WTC11 (cell line): Measurements from ENCODE around the gene VAMP2. TPM values are rescaled to one million over a fixed set of nuclear protein-coding genes. Genes with fewer than 3 reads are reported as not detected.

Experiments used
- ATAC-seq: fragments of 200-7000 bp; cut with Tn5 transposase; 2 replicates; pipeline ENCODE4 v1.10.0; 2021; ENCODE audit warnings: mild to moderate bottlenecking, moderate library complexity
- CTCF ChIA-PET: fragments of 300-600 bp; sonication (Branson Sonifier 250); formaldehyde crosslinking; loops from one replicate; lab custom pipeline; 2021; ENCODE audit warnings: antibody characterized with exemption; lab: Charles Lee
- POLR2A ChIA-PET: fragments of 350-600 bp; sonication (Branson Sonifier 250); formaldehyde crosslinking; loops from one replicate; lab custom pipeline; 2021; ENCODE audit warnings: antibody characterized with exemption; lab: Charles Lee
- DNase-seq: peaks from one replicate; pipeline ENCODE4 v3.0.0; 2021; ENCODE audit warnings: low spot score
- H3K27ac Mint-ChIP-seq: 2 replicates; pipeline ENCODE4 v1.8.0; 2021; ENCODE audit warnings: mixed read lengths
- H3K27me3 Mint-ChIP-seq: 2 replicates; pipeline ENCODE4 v1.8.0; 2021; ENCODE audit warnings: low read depth, mild to moderate bottlenecking, moderate library complexity, mixed read lengths
- H3K36me3 Mint-ChIP-seq: 2 replicates; pipeline ENCODE4 v1.8.0; 2021; ENCODE audit warnings: mixed read lengths
- H3K4me1 Mint-ChIP-seq: 2 replicates; pipeline ENCODE4 v1.8.0; 2022; ENCODE audit warnings: mixed read lengths
- H3K4me3 Mint-ChIP-seq: 2 replicates; pipeline ENCODE4 v1.8.0; 2021; ENCODE audit warnings: mild to moderate bottlenecking, moderate library complexity, mixed read lengths
- H3K9me3 Mint-ChIP-seq: 2 replicates; pipeline ENCODE4 v1.8.0; 2021; ENCODE audit warnings: mixed read lengths
- ARID4B ChIP-seq: sonication (generic); formaldehyde crosslinking; IDR thresholded peaks from 2 replicates; pipeline ENCODE4 v1.8.0; 2023; ENCODE audit warnings: missing genetic modification reagents, mild to moderate bottlenecking, borderline replicate concordance
- EMX1 ChIP-seq: fragments of 250-450 bp; sonication (Bioruptor Pico); IDR thresholded peaks from 2 replicates; pipeline ENCODE4 v1.8.0; 2021; ENCODE audit warnings: mild to moderate bottlenecking
- JUN ChIP-seq: sonication (generic); formaldehyde crosslinking; IDR thresholded peaks from 2 replicates; pipeline ENCODE4 v1.8.0; 2023; ENCODE audit warnings: mild to moderate bottlenecking, missing genetic modification reagents
- NR3C1 ChIP-seq: sonication (generic); formaldehyde crosslinking; conservative IDR thresholded peaks from 2 replicates; pipeline ENCODE4 v1.8.1; 2023; ENCODE audit warnings: low read depth, mild to moderate bottlenecking, missing genetic modification reagents
- ZBTB21 ChIP-seq: sonication (generic); formaldehyde crosslinking; IDR thresholded peaks from 2 replicates; pipeline ENCODE4 v1.8.1; 2023; ENCODE audit warnings: mild to moderate bottlenecking, missing genetic modification reagents, borderline replicate concordance
- total RNA-seq: library from RNA; stranded (reverse); gene quantifications from 3 replicates; pipeline ENCODE4 v1.2.3, GENCODE V29; 2021
- TF ChIP-seq, protein P1 (sequence below): sonication (generic); formaldehyde crosslinking; IDR thresholded peaks from 2 replicates; pipeline ENCODE4 v1.8.1; 2023; ENCODE audit warnings: mild to moderate bottlenecking, moderate library complexity, missing genetic modification reagents
- TF ChIP-seq, protein P2 (sequence below): sonication (generic); formaldehyde crosslinking; IDR thresholded peaks from 2 replicates; pipeline ENCODE4 v1.8.0; 2022; ENCODE audit warnings: missing genetic modification reagents

VAMP2 gene
- total RNA-seq, 1 experiment from 2014 or later: 27.4 TPM

GRCh38 chr17:8206536-8206935 is 43.8 kb upstream of the VAMP2 start (continued):
- TF ChIP-seq, protein P1, sequence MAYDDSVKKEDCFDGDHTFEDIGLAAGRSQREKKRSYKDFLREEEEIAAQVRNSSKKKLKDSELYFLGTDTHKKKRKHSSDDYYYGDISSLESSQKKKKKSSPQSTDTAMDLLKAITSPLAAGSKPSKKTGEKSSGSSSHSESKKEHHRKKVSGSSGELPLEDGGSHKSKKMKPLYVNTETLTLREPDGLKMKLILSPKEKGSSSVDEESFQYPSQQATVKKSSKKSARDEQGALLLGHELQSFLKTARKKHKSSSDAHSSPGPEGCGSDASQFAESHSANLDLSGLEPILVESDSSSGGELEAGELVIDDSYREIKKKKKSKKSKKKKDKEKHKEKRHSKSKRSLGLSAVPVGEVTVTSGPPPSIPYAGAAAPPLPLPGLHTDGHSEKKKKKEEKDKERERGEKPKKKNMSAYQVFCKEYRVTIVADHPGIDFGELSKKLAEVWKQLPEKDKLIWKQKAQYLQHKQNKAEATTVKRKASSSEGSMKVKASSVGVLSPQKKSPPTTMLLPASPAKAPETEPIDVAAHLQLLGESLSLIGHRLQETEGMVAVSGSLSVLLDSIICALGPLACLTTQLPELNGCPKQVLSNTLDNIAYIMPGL (CRISPR knock-in tag): no peak
- TF ChIP-seq, protein P2, sequence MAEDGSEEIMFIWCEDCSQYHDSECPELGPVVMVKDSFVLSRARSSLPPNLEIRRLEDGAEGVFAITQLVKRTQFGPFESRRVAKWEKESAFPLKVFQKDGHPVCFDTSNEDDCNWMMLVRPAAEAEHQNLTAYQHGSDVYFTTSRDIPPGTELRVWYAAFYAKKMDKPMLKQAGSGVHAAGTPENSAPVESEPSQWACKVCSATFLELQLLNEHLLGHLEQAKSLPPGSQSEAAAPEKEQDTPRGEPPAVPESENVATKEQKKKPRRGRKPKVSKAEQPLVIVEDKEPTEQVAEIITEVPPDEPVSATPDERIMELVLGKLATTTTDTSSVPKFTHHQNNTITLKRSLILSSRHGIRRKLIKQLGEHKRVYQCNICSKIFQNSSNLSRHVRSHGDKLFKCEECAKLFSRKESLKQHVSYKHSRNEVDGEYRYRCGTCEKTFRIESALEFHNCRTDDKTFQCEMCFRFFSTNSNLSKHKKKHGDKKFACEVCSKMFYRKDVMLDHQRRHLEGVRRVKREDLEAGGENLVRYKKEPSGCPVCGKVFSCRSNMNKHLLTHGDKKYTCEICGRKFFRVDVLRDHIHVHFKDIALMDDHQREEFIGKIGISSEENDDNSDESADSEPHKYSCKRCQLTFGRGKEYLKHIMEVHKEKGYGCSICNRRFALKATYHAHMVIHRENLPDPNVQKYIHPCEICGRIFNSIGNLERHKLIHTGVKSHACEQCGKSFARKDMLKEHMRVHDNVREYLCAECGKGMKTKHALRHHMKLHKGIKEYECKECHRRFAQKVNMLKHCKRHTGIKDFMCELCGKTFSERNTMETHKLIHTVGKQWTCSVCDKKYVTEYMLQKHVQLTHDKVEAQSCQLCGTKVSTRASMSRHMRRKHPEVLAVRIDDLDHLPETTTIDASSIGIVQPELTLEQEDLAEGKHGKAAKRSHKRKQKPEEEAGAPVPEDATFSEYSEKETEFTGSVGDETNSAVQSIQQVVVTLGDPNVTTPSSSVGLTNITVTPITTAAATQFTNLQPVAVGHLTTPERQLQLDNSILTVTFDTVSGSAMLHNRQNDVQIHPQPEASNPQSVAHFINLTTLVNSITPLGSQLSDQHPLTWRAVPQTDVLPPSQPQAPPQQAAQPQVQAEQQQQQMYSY: no peak
- TF ChIP-seq ARID4B: no peak
- TF ChIP-seq NR3C1: no peak

DNA sequence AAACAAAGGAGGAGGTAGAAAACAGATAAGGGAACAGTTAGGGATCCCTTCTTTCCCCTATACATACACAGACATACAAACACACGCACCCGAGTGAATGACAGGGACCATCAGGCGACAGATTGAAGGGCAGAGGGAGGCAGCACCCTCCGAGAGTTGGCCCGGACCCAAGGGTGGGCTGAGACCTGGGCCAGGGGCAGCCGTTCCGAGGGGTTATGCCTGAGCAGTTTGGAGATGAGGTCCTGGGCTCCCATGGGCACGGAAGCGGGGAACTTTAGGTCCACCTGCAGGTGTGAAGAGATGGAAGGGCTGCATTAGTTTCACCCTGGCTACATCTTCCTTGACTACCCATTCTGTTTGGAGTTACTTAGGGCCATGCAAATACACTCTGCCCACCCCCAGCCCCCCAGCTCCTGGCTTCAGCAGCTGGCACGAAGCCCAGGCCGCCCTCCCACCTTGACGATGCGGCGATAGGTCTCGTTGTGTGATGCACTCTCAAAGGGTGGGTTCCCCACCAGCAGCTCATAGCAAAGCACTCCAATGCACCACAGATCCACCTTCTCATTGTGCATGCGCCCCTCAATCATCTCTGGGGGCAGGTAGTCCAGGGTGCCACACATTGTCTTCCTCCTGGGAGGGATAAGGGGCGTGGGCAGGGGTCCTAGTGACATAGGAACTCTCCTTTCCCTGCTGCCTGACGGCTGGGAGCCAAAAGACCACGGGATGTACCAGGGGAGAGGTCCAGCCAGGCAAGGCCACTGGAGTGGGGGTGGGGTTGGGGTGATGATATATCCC is 42.2 kb upstream of the VAMP2 start:
- no peak overlapping the region for H3K4me3 Mint-ChIP-seq
- H3K27me3 Mint-ChIP-seq: no peaks in the 10 kb centered on the region; the same call in 1 of the 2 replicates
- TF ChIP-seq EMX1 (CRISPR knock-in tag): no peak
- TF ChIP-seq ARID4B: no peak
- no peak for TF ChIP-seq JUN (CRISPR knock-in tag)
- TF ChIP-seq ZBTB21 (CRISPR knock-in tag): no peak
- DNase-seq: no peak
- no peak for ATAC-seq
- ChIA-PET POLR2A (no interaction called here), CTCF (no interaction called here)
- H3K27ac Mint-ChIP-seq: no peak overlapping the region
- no peaks in the 10 kb centered on the region; the same call in 1 of the 2 replicates for H3K9me3 Mint-ChIP-seq
- peaks cover 13% of the 10 kb centered on the region for H3K4me1 Mint-ChIP-seq
- H3K36me3 Mint-ChIP-seq: peaks cover 49% of the 10 kb centered on the region
